Measurements from ENCODE around the gene TMPRSS13. TPM values are rescaled to one million over a fixed set of nuclear protein-coding genes. Genes with fewer than 3 reads are reported as not detected.

TMPRSS13 gene
- polyA plus RNA-seq, 3 donors, result 0.17 to 2.4 (median 0.37) TPM

- H3K4me3 ChIP-seq (replicated peaks in 1 of 3; ENCODE audit: low read depth in 2 of 3, low read length in 3 of 3), result no peak overlapping the region
- H3K27me3 ChIP-seq (ENCODE audit: control insufficient read depth in 2 of 2, insufficient read depth in 2 of 2, low read length in 2 of 2), result no peaks in the 10 kb centered on the region
- H3K4me1 ChIP-seq (ENCODE audit: control insufficient read depth in 1 of 2, insufficient read depth in 2 of 2, low read length in 2 of 2), result peaks cover 3 to 9% of the 10 kb centered on the region in 2 donors
- no peak overlapping the region for H3K4me3 Mint-ChIP-seq
- H3K4me1 Mint-ChIP-seq, result peaks cover 15% of the 10 kb centered on the region
- H3K27ac Mint-ChIP-seq, result no peak overlapping the region
- H3K36me3 ChIP-seq (replicated peaks in 1 of 2; ENCODE audit: control insufficient read depth in 1 of 2, insufficient read depth in 2 of 2, low read length in 2 of 2), result no peaks in the 10 kb centered on the region
- no peaks in the 10 kb centered on the region for H3K9me3 Mint-ChIP-seq
- H3K36me3 Mint-ChIP-seq, result no peaks in the 10 kb centered on the region
- WGBS (ENCODE audit: insufficient coverage), result 98% methylated on average over 8 of the region's 11 CpGs
- intact Hi-C loops (cut with micrococcal nuclease), result no loop called here
- H3K27me3 Mint-ChIP-seq (ENCODE audit: low read depth in 3 of 3), result peaks cover 2 to 12% (median 3%) of the 10 kb centered on the region in 3 donors
- no peak overlapping the region for H3K4me2 ChIP-seq (replicated peaks; ENCODE audit: extremely low read depth, low read length, poor library complexity, severe bottlenecking)
- no peaks in the 10 kb centered on the region for H3K79me2 ChIP-seq (ENCODE audit: insufficient read depth, low read length)
- no peak for DNase-seq
- no peak overlapping the region for H2AFZ ChIP-seq (ENCODE audit: insufficient read depth, low read depth, low read length, poor library complexity, severe bottlenecking)
- H3K27ac ChIP-seq (ENCODE audit: low read depth in 1 of 2, low read length in 2 of 2), result no peak overlapping the region
- no peaks in the 10 kb centered on the region for H4K20me1 ChIP-seq (ENCODE audit: insufficient read depth, low read length)
- H3K9me3 ChIP-seq (replicated peaks in 1 of 2; ENCODE audit: control insufficient read depth in 1 of 2, insufficient read depth in 1 of 2, low read length in 2 of 2), result no peaks in the 10 kb centered on the region
- H3K9ac ChIP-seq (ENCODE audit: insufficient read depth, low read length, poor library complexity, severe bottlenecking), result no peak overlapping the region
- TF ChIP-seq, protein P1, sequence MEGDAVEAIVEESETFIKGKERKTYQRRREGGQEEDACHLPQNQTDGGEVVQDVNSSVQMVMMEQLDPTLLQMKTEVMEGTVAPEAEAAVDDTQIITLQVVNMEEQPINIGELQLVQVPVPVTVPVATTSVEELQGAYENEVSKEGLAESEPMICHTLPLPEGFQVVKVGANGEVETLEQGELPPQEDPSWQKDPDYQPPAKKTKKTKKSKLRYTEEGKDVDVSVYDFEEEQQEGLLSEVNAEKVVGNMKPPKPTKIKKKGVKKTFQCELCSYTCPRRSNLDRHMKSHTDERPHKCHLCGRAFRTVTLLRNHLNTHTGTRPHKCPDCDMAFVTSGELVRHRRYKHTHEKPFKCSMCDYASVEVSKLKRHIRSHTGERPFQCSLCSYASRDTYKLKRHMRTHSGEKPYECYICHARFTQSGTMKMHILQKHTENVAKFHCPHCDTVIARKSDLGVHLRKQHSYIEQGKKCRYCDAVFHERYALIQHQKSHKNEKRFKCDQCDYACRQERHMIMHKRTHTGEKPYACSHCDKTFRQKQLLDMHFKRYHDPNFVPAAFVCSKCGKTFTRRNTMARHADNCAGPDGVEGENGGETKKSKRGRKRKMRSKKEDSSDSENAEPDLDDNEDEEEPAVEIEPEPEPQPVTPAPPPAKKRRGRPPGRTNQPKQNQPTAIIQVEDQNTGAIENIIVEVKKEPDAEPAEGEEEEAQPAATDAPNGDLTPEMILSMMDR (IDR thresholded peaks at IDR 0.05), result no peak
Measured at GRCh38 chr11:117916956-117917355, 12.2 kb downstream of the TMPRSS13 start.

DNA sequence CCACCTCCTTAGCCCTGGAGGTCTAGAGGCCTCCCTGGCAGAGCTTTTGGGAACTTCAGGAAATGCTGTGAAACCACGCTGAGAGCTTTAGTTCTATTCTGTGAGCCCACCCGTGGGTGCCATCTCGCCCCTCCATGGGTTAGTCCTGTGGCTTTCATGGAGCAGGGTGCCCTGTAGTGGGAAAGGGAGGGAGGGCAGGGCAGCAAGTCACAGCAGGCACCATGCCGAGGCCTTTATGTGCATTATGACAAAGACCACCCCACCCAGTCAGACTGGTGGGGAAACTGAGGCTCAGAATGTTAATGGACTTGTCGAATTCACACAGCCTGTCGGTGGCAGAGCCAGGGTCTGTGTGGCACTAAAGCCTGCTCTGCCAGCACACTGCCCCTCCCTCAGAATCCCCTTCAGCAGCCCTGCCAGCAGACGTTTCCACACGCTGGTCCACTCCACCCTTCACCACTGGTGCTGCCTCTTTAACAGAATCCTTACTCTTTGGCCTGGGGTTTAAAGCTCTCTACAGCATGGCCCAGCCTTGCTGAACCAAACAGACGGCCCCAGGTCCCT, 13.4 kb downstream of the TMPRSS13 start:
- no peaks in the 10 kb centered on the region for H3K27me3 ChIP-seq (ENCODE audit: control insufficient read depth in 2 of 2, insufficient read depth in 2 of 2, low read length in 2 of 2)
- H3K79me2 ChIP-seq (ENCODE audit: insufficient read depth, low read length), result no peaks in the 10 kb centered on the region
- H3K4me1 ChIP-seq (ENCODE audit: control insufficient read depth in 1 of 2, insufficient read depth in 2 of 2, low read length in 2 of 2), result peaks cover 3 to 9% of the 10 kb centered on the region in 2 donors
- no peaks in the 10 kb centered on the region for H3K36me3 ChIP-seq (replicated peaks in 1 of 2; ENCODE audit: control insufficient read depth in 1 of 2, insufficient read depth in 2 of 2, low read length in 2 of 2)
- WGBS (ENCODE audit: insufficient coverage), result 85% methylated on average over 7 of the region's 9 CpGs
- intact Hi-C loops (cut with micrococcal nuclease), result no loop called here
- H3K9me3 Mint-ChIP-seq, result no peaks in the 10 kb centered on the region
- H3K9me3 ChIP-seq (replicated peaks in 1 of 2; ENCODE audit: control insufficient read depth in 1 of 2, insufficient read depth in 1 of 2, low read length in 2 of 2), result no peaks in the 10 kb centered on the region
- no peak overlapping the region for H2AFZ ChIP-seq (ENCODE audit: insufficient read depth, low read depth, low read length, poor library complexity, severe bottlenecking)
- H4K20me1 ChIP-seq (ENCODE audit: insufficient read depth, low read length), result no peaks in the 10 kb centered on the region
- H3K4me3 Mint-ChIP-seq, result no peak overlapping the region
- no peak overlapping the region for H3K4me3 ChIP-seq (replicated peaks in 1 of 3; ENCODE audit: low read depth in 2 of 3, low read length in 3 of 3)
- H3K36me3 Mint-ChIP-seq, result no peaks in the 10 kb centered on the region
- peaks cover 1 to 12% (median 5%) of the 10 kb centered on the region in 3 donors for H3K27me3 Mint-ChIP-seq (ENCODE audit: low read depth in 3 of 3)
- H3K27ac Mint-ChIP-seq, result no peak overlapping the region
- H3K9ac ChIP-seq (ENCODE audit: insufficient read depth, low read length, poor library complexity, severe bottlenecking), result no peak overlapping the region
- no peak overlapping the region for H3K4me2 ChIP-seq (replicated peaks; ENCODE audit: extremely low read depth, low read length, poor library complexity, severe bottlenecking)
- H3K27ac ChIP-seq (ENCODE audit: low read depth in 1 of 2, low read length in 2 of 2), result no peak overlapping the region
- no peak for DNase-seq
- TF ChIP-seq, protein P1 (IDR thresholded peaks at IDR 0.05), result no peak
- peaks cover 15% of the 10 kb centered on the region for H3K4me1 Mint-ChIP-seq
